GM18511 (cell line): ENCODE measurements around the gene SLC35F5.
"Not testable (repeated sequence)": the region's sequence is repeated elsewhere in the genome, so short reads cannot be mapped to it uniquely, and the experiment has no call there.

Source experiments
- ATAC-seq: cut with Tn5 transposase; IDR thresholded peaks from one replicate; pipeline ENCODE4 v1.9.1; 2021; ENCODE audit warnings: mild to moderate bottlenecking, moderate library complexity; ENCODE audit not compliant: unreplicated experiment

Gene SLC35F5

DNA sequence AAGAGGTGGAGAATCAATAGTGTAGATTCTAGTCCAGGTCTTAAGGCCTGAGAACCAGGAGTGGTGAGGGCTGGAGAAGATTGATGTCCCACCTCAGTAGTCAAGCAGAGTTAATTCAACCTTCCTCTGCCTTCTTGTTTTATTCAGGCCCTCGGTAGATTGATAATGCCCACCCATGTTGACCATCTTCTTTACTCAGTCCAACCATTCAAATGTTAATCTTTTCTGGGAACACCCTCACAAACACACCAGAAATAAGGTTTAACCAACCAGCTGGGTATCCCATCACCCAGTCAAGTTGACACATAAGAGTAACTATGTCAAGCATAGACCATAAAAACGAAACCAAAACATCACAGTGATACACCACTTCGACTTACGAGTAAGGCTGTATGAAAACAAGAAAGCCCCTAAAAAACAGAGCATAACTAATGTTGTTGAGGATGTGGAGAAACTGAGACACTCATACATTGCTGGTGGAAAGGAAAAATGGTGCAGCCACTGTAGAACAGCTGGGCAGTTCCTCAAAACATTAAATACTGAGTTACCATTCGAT is 57.5 kb downstream of the SLC35F5 start:
- ATAC-seq, result peak; percentile 47

DNA sequence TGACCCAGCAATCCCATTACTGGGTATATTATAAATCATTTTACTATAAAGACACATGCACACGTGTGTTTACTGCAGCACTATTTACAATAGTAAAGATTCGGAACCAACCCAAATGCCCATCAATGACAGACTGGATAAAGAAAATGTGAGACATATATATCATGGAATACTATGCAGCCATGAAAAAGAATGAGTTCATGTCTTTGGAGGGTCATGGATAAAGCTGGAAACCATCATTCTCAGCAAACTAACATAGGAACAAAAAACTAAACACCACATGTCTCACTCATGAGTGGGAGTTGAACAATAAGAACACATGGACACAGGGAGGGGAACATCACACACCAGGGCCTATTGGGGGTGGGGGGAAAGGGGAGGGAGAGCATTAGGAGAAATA is 58.2 kb downstream of the SLC35F5 start:
- ATAC-seq, result not testable (repeated sequence)

DNA sequence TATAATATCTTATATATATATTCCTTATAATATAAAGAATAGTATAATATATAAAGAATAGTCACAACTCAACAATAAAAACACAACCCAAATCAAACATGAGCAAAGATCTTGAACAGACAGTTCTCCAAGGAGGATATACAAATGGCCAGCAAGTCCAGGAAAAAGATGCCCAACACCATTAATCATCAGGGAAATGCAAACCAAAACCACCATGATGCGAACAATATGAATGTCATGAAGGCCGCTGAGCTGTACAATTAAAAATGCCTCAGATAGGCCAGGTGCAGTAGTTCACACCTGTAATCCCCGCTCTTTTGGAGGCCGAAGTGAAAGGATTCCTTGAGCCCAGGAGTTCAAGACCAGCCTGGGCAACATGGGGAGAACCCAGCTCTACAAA is 58.9 kb downstream of the SLC35F5 start:
- no peak for ATAC-seq

DNA sequence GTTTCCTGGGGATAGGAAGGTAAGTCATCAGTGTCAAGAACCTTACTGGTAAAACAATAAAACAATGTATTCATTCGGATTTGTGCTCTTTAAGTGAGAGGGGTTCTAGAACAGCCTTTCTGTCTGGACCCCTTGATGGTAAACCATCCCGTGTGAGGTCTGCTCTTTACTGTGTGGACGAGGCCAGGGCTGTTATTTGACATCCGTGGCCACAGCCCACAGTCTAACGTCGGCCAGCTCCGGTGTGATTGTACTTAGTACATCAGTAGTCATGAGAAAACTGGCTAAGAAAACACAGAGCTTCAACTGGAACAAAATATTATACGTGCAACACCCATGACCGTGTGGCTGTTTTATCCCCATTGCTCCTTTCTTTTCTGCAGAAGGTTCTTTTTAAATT is 62.0 kb downstream of the SLC35F5 start:
- ATAC-seq, result no peak

DNA sequence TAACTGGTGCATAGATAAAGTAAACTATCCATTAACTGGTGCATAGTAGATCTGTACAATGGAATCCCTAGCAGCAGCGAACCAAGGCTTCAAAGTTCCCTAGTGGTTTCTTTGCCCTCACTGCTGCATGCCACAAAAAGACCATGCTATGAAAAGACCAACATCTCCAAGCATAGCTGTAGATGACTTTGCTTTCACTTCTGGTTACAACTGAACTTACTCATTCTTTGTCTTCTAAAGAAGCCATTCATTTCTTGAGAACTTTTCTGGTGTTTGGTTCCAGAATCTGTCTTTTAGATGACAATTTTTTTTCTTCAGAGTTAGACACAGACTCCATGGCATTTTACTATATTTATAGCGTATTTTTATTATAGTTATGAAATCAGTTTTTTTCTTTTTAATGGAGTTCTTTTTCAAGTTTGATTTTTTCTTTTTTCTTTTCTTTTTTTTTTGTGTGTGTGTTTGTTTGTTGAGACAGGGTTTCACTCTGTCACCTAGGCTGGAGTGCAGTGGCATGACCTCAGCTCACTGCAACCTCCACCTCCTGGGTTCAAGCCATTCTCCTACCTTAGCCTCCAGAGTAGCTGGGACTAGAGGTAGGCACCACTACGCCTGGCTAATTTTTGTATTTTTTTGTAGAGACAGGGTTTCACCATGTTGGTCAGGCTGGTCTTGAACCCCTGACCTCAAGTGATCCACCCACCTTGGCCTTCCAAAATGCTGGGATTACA is 63.6 kb downstream of the SLC35F5 start:
- ATAC-seq, result peak; percentile 72

DNA sequence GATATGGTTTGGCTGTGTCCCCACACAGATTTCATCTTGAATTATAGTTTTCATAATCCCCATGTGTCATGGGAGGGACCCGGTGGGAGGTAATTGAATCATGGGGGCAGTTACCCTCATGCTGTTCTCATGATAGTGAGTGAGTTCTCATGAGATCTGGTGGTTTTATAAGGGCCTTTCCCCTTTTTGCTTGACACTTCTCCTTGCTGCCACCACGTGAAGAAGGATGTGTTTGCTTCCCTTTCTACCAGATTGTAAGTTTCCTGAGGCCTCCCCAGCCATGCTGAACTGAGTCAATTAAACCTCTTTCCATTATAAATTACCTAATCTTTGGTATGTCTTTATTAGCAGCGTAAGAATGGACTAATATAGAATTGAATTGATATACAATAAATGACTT is 65.6 kb downstream of the SLC35F5 start:
- ATAC-seq, result not testable (repeated sequence)

DNA sequence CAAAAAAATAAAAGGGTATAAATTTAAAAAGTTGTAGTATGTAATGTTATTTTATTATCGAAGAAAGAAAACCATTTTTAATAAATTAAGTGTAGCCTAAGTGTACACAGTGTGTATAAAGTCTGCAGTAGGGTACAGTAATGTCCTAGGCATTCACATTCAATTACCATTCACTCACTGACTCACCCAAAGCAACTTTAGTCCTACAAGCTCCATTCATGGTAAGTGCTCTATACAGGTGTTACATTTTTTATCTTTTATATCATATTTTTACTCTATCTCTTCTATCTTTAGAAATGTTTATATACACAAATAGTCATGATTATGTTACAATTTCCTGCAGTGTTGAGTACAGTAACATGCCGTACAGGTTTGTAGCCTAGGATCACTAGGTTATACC is 69.9 kb downstream of the SLC35F5 start:
- ATAC-seq, result no peak

DNA sequence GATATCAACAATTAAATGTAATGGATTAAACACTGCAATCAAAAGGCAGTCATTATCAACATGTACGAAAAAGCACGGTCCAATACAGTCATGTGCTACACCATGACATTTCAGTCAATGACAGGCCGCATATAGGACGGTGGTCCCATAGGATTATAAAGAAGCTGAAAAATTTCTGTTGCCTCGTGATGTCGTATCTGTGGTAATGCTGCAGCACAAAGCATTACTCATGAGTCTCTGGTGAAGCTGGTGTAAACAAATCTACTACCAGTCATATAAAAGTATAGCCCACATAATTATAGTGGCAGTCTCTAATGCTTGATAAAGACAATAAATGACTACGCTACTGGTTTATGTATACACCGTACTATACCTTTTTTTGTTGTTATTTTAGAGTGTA is 71.0 kb downstream of the SLC35F5 start:
- no peak for ATAC-seq

DNA sequence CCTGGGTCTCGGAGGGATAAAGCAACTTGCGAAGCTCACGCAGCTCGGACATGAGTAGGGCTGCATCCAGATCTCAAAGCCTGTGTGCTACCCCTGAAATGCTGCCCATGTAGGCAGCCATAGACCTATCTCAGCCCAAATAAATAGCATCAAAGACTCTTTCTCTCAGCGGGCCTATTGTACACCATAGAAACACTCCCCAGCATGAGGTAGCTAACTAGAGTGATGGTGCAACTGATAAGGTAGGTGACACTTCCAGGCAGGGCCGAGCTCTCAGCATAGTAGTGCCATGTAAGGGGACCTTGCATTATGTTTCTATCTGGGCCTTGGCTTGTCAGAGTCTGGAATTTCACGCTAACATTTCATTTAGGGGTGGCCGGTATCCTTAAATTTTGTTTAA is 77.0 kb downstream of the SLC35F5 start:
- no peak for ATAC-seq

DNA sequence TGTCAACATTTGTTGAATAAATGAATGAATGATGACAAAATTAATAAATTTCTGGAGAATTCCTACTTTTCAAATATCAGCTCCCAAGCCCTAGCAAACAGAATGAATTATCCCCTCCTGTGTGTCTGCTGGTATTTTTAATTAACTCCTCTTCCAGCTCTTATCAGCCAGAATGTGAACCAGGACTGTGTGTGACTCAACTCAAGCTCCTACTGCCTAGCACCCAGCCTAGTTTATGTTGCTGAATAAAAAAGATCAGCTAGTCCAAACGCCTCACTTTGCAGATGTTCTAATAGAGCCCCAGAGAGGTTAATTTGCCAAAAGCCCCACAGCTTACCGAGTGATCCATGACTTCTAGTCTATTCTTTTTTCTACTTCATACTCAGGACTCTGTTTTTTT is 79.1 kb downstream of the SLC35F5 start:
- ATAC-seq, result no peak

DNA sequence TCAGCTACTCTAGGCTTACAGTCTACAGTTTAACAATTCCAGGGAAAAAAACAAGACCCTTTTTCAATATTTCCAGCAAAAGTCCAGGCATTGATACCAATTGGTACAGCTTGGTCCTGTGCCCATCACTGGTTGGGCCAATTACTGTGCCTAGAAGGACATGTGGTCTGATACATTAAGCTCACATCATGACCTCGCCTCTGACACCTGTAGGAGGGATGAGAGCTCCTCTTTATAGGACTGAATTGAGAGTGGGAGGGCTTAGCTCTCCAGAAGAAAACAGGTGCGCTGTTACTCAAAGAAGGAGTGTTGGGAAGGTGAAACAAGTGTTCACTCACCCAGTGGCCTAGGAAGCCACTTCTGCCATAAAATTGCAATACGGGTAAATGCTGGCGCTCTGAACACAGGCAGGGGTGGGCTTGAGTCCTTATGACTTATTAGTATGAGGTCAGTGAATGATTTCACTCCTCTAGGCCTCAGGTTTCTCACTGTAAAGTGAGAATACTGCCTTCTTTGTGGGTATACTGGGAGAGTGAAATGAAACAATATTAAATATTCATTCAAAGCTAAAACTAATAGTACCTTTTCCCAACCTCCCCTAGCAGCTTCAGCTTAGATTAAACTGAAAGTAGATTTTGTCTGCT is 79.7 kb downstream of the SLC35F5 start:
- no peak for ATAC-seq

DNA sequence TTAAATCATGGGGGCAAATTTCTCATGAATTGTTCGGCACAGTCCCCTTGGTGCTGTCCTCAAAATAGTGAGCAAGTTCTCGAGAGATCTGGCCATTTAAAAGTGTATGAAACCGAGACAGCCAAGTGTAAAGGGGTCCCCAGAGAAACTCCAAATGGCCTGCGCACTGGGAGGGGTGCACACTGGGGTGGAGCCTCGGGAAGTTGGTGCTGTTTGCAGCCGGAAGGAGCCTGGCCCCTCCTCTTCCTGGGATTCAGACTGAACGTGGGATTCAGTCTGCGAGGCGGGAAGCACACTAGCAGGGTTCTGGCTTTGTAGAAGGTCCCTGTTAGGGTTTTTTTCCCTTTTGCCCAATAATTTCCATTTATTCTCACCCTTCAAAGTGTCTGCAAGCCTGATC is 80.6 kb downstream of the SLC35F5 start:
- ATAC-seq, result no peak

DNA sequence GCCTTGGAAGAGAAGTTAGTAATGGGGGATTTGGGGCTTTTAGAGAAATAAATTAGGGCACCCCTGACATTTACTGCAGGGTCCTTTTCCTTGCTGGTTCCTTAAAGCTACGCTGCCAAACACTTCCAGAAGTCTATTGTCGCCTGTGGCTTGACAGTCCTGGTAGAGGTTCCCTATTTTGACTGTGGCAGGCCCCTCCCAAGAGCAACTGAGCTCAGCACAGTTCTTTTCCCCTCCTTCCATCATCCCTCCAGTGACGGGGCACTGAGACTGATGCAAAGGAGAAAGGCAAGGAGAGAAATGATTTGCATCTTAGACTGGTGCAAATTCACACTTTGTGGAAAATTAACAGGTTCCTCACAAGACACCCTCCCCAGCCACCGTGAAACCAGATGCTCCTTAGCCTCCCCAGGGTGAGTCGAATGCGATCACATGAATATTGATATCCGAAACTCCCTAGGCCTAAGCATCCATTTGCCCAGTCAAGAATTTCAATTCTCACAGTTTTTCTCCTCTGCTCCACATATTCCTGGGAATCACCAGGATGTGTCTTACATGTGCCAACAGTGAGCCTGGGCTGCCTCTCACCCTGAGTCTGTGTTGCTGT is 84.0 kb downstream of the SLC35F5 start:
- ATAC-seq, result no peak

DNA sequence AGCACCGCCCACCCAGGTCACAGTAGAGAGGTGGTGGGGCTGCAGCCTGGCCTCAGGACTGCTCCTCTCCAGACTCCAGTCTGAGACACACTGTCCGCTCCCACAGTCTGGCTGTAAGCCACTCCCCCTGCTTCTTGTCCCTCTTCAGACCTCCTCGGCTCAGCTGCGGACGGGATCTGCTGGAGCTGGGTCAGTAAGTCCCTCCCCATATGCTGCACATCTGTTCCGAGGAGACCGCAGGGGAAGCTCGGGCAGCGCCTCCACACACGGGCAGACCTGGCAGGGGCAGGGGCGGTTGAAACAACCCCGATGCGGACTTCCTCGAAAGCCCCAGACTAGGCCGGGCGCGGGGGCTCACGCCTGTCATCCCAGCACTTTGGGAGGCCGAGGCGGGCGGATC is 87.4 kb downstream of the SLC35F5 start:
- ATAC-seq, result not testable (repeated sequence)

DNA sequence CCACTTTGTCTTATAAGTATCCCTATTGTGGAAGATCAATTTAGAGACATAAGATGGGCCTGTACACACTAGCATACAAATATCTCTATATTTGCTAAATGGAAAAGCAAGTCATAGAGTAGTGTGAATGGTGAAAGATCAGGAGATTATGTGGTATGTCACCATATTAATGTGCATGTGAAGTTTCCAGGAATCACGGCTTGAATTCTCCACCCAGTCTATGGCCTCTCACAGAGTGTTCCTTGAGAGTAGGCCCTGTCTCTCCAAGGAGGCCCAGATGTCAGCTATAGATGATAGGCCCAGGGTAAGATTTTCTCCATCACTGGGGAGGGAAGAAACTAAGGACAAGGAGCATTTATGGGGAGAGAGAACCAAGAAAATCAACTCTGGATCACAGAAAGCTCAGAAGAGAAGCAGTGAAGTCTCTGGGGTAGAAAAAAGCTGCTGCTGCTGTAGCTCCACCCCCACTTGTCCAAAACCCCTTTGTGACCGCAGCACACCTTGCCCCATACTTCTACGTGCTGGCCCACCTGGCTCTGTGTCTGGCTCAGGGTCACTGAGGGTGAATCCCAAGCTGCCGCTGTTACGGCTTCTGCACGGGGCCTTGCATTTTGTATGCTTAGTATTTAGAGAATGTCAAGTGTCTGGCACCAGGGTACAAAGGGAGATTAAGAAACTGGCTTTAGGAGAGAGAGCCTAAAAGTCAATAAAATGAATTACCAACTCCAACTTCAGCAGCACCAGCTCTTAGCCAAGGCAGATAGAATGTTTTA is 91.5 kb downstream of the SLC35F5 start:
- not testable (repeated sequence) for ATAC-seq

DNA sequence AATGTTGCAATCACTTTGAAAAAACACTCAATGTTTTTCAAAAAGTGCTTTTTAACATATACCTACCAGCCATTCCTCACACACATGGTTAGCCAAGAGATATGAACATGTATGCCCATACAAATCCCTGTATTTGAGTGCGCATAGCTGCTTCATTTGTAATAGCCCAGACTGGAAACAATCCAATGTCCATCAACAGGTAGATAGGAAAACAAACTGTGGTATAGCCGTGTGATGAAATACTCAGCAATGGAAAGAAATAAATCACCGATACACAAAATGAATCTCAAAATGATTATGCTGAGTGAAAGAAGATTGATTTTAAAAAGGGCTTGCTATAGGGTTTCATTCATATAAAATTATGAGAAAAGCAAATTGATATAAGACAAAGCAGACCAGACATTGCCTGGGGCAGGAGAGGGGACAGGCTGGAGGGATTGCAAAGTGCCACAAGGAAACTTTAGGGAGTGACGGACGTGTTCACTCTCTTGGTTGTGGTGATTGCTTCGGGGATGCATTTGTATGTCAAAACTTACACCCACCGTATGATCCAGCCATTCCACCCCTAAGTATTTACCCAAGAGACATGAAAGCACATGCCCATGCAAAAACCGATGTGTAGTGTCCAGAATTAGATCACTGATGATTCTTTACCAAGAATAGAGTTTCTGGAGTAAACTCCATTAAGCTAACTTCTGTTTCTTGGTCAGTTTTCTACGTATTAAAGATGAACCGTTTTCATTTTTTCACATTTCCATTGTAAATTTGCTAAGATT is 93.0 kb downstream of the SLC35F5 start:
- not testable (repeated sequence) for ATAC-seq
